ENCODE data around the gene AUP1.

DNA sequence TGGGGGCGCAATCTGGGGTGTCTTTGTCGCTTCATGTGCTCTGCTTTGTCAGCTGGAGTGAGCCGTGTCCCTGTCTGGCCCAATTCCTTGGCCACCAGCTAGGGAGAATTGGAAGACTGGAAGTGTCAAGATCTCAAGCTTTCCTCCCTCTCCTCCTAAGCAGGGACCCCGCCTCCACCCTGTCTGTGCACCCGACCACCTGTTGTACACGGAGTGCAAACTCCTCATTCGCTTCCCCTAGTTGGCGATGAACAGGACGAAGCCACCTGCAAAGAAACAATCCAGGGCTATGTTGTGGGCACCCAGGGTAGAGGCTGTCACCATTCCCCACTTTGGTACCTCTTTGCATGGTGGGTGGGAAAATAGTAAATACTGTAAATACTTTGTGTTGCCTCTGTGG, 1.8 kb downstream of the AUP1 start:
- TF ChIP-seq, protein P1, sequence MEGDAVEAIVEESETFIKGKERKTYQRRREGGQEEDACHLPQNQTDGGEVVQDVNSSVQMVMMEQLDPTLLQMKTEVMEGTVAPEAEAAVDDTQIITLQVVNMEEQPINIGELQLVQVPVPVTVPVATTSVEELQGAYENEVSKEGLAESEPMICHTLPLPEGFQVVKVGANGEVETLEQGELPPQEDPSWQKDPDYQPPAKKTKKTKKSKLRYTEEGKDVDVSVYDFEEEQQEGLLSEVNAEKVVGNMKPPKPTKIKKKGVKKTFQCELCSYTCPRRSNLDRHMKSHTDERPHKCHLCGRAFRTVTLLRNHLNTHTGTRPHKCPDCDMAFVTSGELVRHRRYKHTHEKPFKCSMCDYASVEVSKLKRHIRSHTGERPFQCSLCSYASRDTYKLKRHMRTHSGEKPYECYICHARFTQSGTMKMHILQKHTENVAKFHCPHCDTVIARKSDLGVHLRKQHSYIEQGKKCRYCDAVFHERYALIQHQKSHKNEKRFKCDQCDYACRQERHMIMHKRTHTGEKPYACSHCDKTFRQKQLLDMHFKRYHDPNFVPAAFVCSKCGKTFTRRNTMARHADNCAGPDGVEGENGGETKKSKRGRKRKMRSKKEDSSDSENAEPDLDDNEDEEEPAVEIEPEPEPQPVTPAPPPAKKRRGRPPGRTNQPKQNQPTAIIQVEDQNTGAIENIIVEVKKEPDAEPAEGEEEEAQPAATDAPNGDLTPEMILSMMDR (IDR thresholded peaks at IDR 0.05), result no peak
- no peak for TF ChIP-seq POLR2A (IDR thresholded peaks at IDR 0.05)
